GM13976 (cell line): Measurements from ENCODE around the gene ZFYVE28.

ENCODE experiments used
- DNase-seq: peaks from one replicate; pipeline ENCODE4 v3.0.0; 2012; ENCODE audit warnings: low spot score
- CTCF ChIP-seq: IDR thresholded peaks from 2 replicates; pipeline ENCODE4 v1.5.1; 2012; ENCODE audit warnings: borderline replicate concordance, mild to moderate bottlenecking; ENCODE audit not compliant: insufficient read depth; ENCODE audit errors: extremely low read depth, missing control alignments, control extremely low read depth
- in situ Hi-C: fragments of 300-500 bp; cut with MboI; formaldehyde crosslinking; loops from one replicate; pipeline ENCODE4 v1.12.0; 2022; ENCODE audit warnings: low sequenced_read_pairs, mixed read lengths, inconsistent platforms; ENCODE audit not compliant: unreplicated experiment

The ZFYVE28 gene

GRCh38 chr4:2335729-2336101 lies 82.7 kb downstream of the ZFYVE28 start:
- no peak for TF ChIP-seq CTCF
- in situ Hi-C loops: no loop called here
- no peak for DNase-seq

- DNase-seq: no peak
- in situ Hi-C loops: no loop called here
- TF ChIP-seq CTCF: no peak
Observed at GRCh38 chr4:2334826-2335728, 83.4 kb downstream of the ZFYVE28 start.

- no peak for TF ChIP-seq CTCF
- in situ Hi-C loops: no loop called here
- DNase-seq: no peak
Observed at GRCh38 chr4:2333916-2334644, 84.4 kb downstream of the ZFYVE28 start.

- no peak for DNase-seq
- in situ Hi-C loops: no loop called here
- no peak for TF ChIP-seq CTCF
Observed at GRCh38 chr4:2333356-2333841, 85.0 kb downstream of the ZFYVE28 start.

GRCh38 chr4:2332976-2333319 lies 85.5 kb downstream of the ZFYVE28 start:
- DNase-seq: no peak
- no peak for TF ChIP-seq CTCF
- in situ Hi-C loops: no loop called here

- no peak for DNase-seq
- no peak for TF ChIP-seq CTCF
- in situ Hi-C loops: no loop called here
Observed at GRCh38 chr4:2332201-2332975, 86.1 kb downstream of the ZFYVE28 start.
